ENCODE data around the gene KLHL34.

Gene KLHL34

DNA sequence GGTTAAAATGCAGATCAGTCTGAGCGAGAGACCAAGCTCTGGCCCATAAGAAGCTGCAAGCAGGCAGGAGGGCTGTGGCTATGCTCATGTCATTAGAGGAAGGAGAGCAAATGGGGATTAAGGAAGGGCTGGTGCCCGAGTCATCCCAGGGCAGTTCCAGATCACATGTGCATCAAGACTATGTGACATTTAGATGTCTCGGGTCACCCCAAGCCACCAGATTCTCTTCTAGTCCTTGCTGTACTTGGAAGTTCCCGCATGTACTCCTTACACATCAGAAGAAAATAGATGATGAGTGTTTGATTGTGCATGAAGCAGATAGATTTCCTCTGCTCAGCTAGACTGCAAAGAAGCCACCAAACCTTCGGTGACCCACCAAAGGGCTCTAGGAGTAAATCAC, 42.1 kb upstream of the KLHL34 start:
- Histone ChIP-seq H2BK12ac (ENCODE audit: low read length in 2 of 2) (no peak overlapping the region), H3K4me1 (ENCODE audit: control insufficient read depth, insufficient read depth, low read depth, low read length) (no peaks in the 10 kb centered on the region), H3K4me2 (ENCODE audit: low read length, poor library complexity, severe bottlenecking) (no peak overlapping the region), H2BK120ac (ENCODE audit: low read depth, low read length) (no peak overlapping the region), H3K36me3 (ENCODE audit: control insufficient read depth in 1 of 2, insufficient read depth in 2 of 2, low read depth in 1 of 2, low read length in 2 of 2) (no peaks in the 10 kb centered on the region), H3K27ac (ENCODE audit: low read length, poor library complexity, severe bottlenecking) (no peak overlapping the region), H3K79me1 (replicated peaks; ENCODE audit: low read length, poor library complexity, severe bottlenecking) (no peaks in the 10 kb centered on the region), H2BK15ac (ENCODE audit: low read depth, poor library complexity, severe bottlenecking) (no peak overlapping the region), H2BK5ac (ENCODE audit: low read depth, low read length, poor library complexity, severe bottlenecking) (no peak overlapping the region), H4K91ac (ENCODE audit: low read length) (no peak overlapping the region), H3K14ac (ENCODE audit: low read length in 2 of 2) (no peak overlapping the region), H3K18ac (ENCODE audit: low read depth in 1 of 2, low read length in 2 of 2) (no peak overlapping the region), H4K8ac (ENCODE audit: low read length) (no peak overlapping the region), H3K27me3 (ENCODE audit: control insufficient read depth in 1 of 2, insufficient read depth in 1 of 2, low read length in 2 of 2) (no peaks in the 10 kb centered on the region), H3K9me3 (ENCODE audit: control insufficient read depth, low read length) (no peaks in the 10 kb centered on the region), H3K4ac (ENCODE audit: low read depth in 1 of 2, low read length in 2 of 2) (no peak overlapping the region), H3K4me3 (ENCODE audit: insufficient read depth in 1 of 2, low read depth in 1 of 2, low read length in 2 of 2) (no peak overlapping the region), H2AK5ac (ENCODE audit: low read length, severe bottlenecking) (no peak overlapping the region), H3K23ac (ENCODE audit: low read length in 2 of 2) (no peak overlapping the region), H2AFZ (ENCODE audit: low read depth, low read length) (no peak overlapping the region), H3K9ac (ENCODE audit: low read length) (no peak overlapping the region)
- WGBS, result 90% methylated on average over 3 of the region's 5 CpGs
- no peak for DNase-seq

DNA sequence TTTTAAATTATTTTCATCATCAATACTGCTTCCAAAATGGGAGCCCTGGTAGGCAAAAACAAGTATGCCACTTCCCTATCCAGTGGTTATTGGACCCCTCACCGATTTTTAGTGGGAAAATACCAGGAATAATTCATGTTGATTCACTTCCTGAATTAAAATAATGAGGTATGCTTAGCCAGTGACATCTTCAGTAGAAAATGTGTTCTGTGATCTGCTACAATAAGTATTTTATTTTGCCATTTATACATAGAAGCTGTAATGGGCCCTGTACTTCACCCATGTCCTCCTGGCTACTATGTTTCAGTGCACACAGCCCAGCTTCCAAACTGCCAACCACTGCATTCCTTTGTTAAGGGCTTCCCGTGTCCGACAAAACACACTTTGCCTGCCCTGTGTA, 41.0 kb upstream of the KLHL34 start:
- no peak overlapping the region for H3K18ac ChIP-seq (ENCODE audit: low read depth in 1 of 2, low read length in 2 of 2)
- no peaks in the 10 kb centered on the region for H3K36me3 ChIP-seq (ENCODE audit: control insufficient read depth in 1 of 2, insufficient read depth in 2 of 2, low read depth in 1 of 2, low read length in 2 of 2)
- H3K9me3 ChIP-seq (ENCODE audit: control insufficient read depth, low read length), result no peaks in the 10 kb centered on the region
- H4K91ac ChIP-seq (ENCODE audit: low read length), result no peak overlapping the region
- no peaks in the 10 kb centered on the region for H3K79me1 ChIP-seq (replicated peaks; ENCODE audit: low read length, poor library complexity, severe bottlenecking)
- no peaks in the 10 kb centered on the region for H3K27me3 ChIP-seq (ENCODE audit: control insufficient read depth in 1 of 2, insufficient read depth in 1 of 2, low read length in 2 of 2)
- H2BK12ac ChIP-seq (ENCODE audit: low read length in 2 of 2), result no peak overlapping the region
- no peak overlapping the region for H3K9ac ChIP-seq (ENCODE audit: low read length)
- no peak overlapping the region for H4K8ac ChIP-seq (ENCODE audit: low read length)
- no peaks in the 10 kb centered on the region for H3K4me1 ChIP-seq (ENCODE audit: control insufficient read depth, insufficient read depth, low read depth, low read length)
- no peak overlapping the region for H3K4me3 ChIP-seq (ENCODE audit: insufficient read depth in 1 of 2, low read depth in 1 of 2, low read length in 2 of 2)
- WGBS, result 93% methylated on average over 2 of the region's 3 CpGs
- H3K27ac ChIP-seq (ENCODE audit: low read length, poor library complexity, severe bottlenecking), result no peak overlapping the region
- no peak overlapping the region for H2AK5ac ChIP-seq (ENCODE audit: low read length, severe bottlenecking)
- H3K4me2 ChIP-seq (ENCODE audit: low read length, poor library complexity, severe bottlenecking), result no peak overlapping the region
- no peak overlapping the region for H2AFZ ChIP-seq (ENCODE audit: low read depth, low read length)
- no peak overlapping the region for H2BK120ac ChIP-seq (ENCODE audit: low read depth, low read length)
- H2BK5ac ChIP-seq (ENCODE audit: low read depth, low read length, poor library complexity, severe bottlenecking), result no peak overlapping the region
- H3K14ac ChIP-seq (ENCODE audit: low read length in 2 of 2), result no peak overlapping the region
- no peak overlapping the region for H2BK15ac ChIP-seq (ENCODE audit: low read depth, poor library complexity, severe bottlenecking)
- H3K23ac ChIP-seq (ENCODE audit: low read length in 2 of 2), result no peak overlapping the region
- H3K4ac ChIP-seq (ENCODE audit: low read depth in 1 of 2, low read length in 2 of 2), result no peak overlapping the region
- DNase-seq, result no peak

DNA sequence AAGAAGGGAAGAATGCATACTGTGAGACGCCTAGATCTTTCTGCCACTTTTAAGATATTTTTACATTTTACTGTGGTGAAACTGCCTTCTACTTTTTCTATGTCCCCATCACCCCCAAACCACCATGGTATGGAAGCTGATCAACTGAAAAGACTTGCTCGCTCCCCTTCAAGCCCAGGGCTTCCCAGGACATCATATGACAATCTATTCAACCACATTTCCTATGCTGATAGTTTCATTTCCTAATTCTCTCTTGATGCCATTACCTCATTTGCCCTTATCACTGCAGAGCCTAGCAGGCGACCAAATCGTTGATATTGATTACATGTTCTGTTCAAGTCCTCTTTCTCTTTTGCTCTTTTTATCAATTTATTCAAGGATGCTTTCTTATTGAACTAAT, 40.1 kb upstream of the KLHL34 start:
- 85% methylated on average over 3 of the region's 4 CpGs for WGBS
- Histone ChIP-seq H3K79me1 (replicated peaks; ENCODE audit: low read length, poor library complexity, severe bottlenecking) (no peaks in the 10 kb centered on the region), H3K27me3 (ENCODE audit: control insufficient read depth in 1 of 2, insufficient read depth in 1 of 2, low read length in 2 of 2) (no peaks in the 10 kb centered on the region), H2BK120ac (ENCODE audit: low read depth, low read length) (no peak overlapping the region), H3K4ac (ENCODE audit: low read depth in 1 of 2, low read length in 2 of 2) (no peak overlapping the region), H4K91ac (ENCODE audit: low read length) (no peak overlapping the region), H2AFZ (ENCODE audit: low read depth, low read length) (no peak overlapping the region), H3K14ac (ENCODE audit: low read length in 2 of 2) (no peak overlapping the region), H3K9ac (ENCODE audit: low read length) (no peak overlapping the region), H2BK5ac (ENCODE audit: low read depth, low read length, poor library complexity, severe bottlenecking) (no peak overlapping the region), H2AK5ac (ENCODE audit: low read length, severe bottlenecking) (no peak overlapping the region), H3K18ac (ENCODE audit: low read depth in 1 of 2, low read length in 2 of 2) (no peak overlapping the region), H3K9me3 (ENCODE audit: control insufficient read depth, low read length) (no peaks in the 10 kb centered on the region), H2BK12ac (ENCODE audit: low read length in 2 of 2) (no peak overlapping the region), H2BK15ac (ENCODE audit: low read depth, poor library complexity, severe bottlenecking) (no peak overlapping the region), H3K23ac (ENCODE audit: low read length in 2 of 2) (no peak overlapping the region), H3K4me2 (ENCODE audit: low read length, poor library complexity, severe bottlenecking) (no peak overlapping the region), H3K4me3 (ENCODE audit: insufficient read depth in 1 of 2, low read depth in 1 of 2, low read length in 2 of 2) (no peak overlapping the region), H3K4me1 (ENCODE audit: control insufficient read depth, insufficient read depth, low read depth, low read length) (no peaks in the 10 kb centered on the region), H3K36me3 (ENCODE audit: control insufficient read depth in 1 of 2, insufficient read depth in 2 of 2, low read depth in 1 of 2, low read length in 2 of 2) (no peaks in the 10 kb centered on the region), H4K8ac (ENCODE audit: low read length) (no peak overlapping the region), H3K27ac (ENCODE audit: low read length, poor library complexity, severe bottlenecking) (no peak overlapping the region)
- DNase-seq, result no peak

DNA sequence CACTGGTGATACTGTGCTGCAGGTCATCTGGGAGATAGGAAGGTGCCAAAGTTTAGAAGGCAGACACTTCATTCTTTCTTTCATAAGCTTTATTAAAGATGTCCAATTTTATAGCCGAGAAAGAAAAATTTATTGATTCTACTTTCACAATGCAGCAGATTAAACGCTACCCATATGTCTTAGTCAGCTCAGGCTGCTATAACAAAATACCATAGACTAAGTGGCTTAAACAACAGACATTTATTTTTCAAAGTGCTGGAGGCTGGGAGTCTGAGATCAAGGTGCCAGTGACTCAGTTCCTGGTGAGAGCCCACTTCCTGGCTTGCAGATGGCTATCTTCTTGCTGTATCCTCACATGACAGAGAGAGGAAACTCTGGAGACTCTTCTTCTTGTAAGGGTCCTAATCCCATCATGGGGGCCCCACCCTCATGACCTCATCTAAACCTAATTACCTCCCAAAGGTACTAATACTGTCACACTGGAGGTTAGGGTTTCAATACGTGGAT, 33.4 kb upstream of the KLHL34 start:
- 56% methylated on average over 2 of the region's 3 CpGs for WGBS
- H3K4ac ChIP-seq (ENCODE audit: low read depth in 1 of 2, low read length in 2 of 2), result no peak overlapping the region
- H3K18ac ChIP-seq (ENCODE audit: low read depth in 1 of 2, low read length in 2 of 2), result no peak overlapping the region
- H2BK15ac ChIP-seq (ENCODE audit: low read depth, poor library complexity, severe bottlenecking), result no peak overlapping the region
- no peak overlapping the region for H3K9ac ChIP-seq (ENCODE audit: low read length)
- no peaks in the 10 kb centered on the region for H3K36me3 ChIP-seq (ENCODE audit: control insufficient read depth in 1 of 2, insufficient read depth in 2 of 2, low read depth in 1 of 2, low read length in 2 of 2)
- H3K4me1 ChIP-seq (ENCODE audit: control insufficient read depth, insufficient read depth, low read depth, low read length), result no peaks in the 10 kb centered on the region
- no peaks in the 10 kb centered on the region for H3K9me3 ChIP-seq (ENCODE audit: control insufficient read depth, low read length)
- no peak overlapping the region for H2BK12ac ChIP-seq (ENCODE audit: low read length in 2 of 2)
- H2AK5ac ChIP-seq (ENCODE audit: low read length, severe bottlenecking), result no peak overlapping the region
- H3K4me2 ChIP-seq (ENCODE audit: low read length, poor library complexity, severe bottlenecking), result no peak overlapping the region
- no peak for DNase-seq
- no peak overlapping the region for H3K27ac ChIP-seq (ENCODE audit: low read length, poor library complexity, severe bottlenecking)
- H3K14ac ChIP-seq (ENCODE audit: low read length in 2 of 2), result no peak overlapping the region
- no peaks in the 10 kb centered on the region for H3K27me3 ChIP-seq (ENCODE audit: control insufficient read depth in 1 of 2, insufficient read depth in 1 of 2, low read length in 2 of 2)
- no peak overlapping the region for H2AFZ ChIP-seq (ENCODE audit: low read depth, low read length)
- H4K8ac ChIP-seq (ENCODE audit: low read length), result no peak overlapping the region
- H2BK120ac ChIP-seq (ENCODE audit: low read depth, low read length), result no peak overlapping the region
- H3K4me3 ChIP-seq (ENCODE audit: insufficient read depth in 1 of 2, low read depth in 1 of 2, low read length in 2 of 2), result no peak overlapping the region
- no peak overlapping the region for H3K23ac ChIP-seq (ENCODE audit: low read length in 2 of 2)
- H2BK5ac ChIP-seq (ENCODE audit: low read depth, low read length, poor library complexity, severe bottlenecking), result no peak overlapping the region
- no peak overlapping the region for H4K91ac ChIP-seq (ENCODE audit: low read length)
- H3K79me1 ChIP-seq (replicated peaks; ENCODE audit: low read length, poor library complexity, severe bottlenecking), result no peaks in the 10 kb centered on the region
